Loucy (cell line): ENCODE results near the gene C1QL4.
A peak's percentile ranks its signal among the peaks of the same experiment; 100 is the strongest.

ENCODE experiments used
- H2AFZ ChIP-seq: fragments of 200-600 bp; sonication (generic); 2 replicates; pipeline ENCODE4 v1.6.0; 2016; ENCODE audit warnings: antibody characterized with exemption, mild to moderate bottlenecking, low read length, moderate library complexity
- H3F3A ChIP-seq: fragments of 200-600 bp; 2 replicates; pipeline ENCODE4 v1.6.0; 2016; ENCODE audit warnings: antibody characterized with exemption, low read depth, mild to moderate bottlenecking
- H3K27me3 ChIP-seq: fragments of 200-600 bp; sonication (generic); 2 replicates; pipeline ENCODE4 v1.6.1; 2014; ENCODE audit warnings: low read length, mild to moderate bottlenecking; ENCODE audit not compliant: insufficient read depth, poor library complexity, severe bottlenecking
- H3K36me3 ChIP-seq: fragments of 200-600 bp; sonication (generic); 2 replicates; pipeline ENCODE4 v1.6.1; 2016; ENCODE audit warnings: low read length; ENCODE audit not compliant: insufficient read depth
- H3K4me1 ChIP-seq: fragments of 200-600 bp; sonication (generic); 2 replicates; pipeline ENCODE4 v1.5.1; 2014; ENCODE audit warnings: low read length, mild to moderate bottlenecking; ENCODE audit not compliant: insufficient read depth, poor library complexity, severe bottlenecking
- H3K4me2 ChIP-seq: fragments of 200-600 bp; sonication (generic); 2 replicates; pipeline ENCODE4 v1.6.0; 2014; ENCODE audit warnings: antibody characterized with exemption, low read length, low read depth, mild to moderate bottlenecking; ENCODE audit not compliant: poor library complexity, severe bottlenecking
- H3K4me3 ChIP-seq: fragments of 200-600 bp; sonication (generic); 2 replicates; pipeline ENCODE4 v1.5.1; 2014; ENCODE audit warnings: low read length, mild to moderate bottlenecking, mixed read lengths; ENCODE audit not compliant: poor library complexity, severe bottlenecking
- H3K79me2 ChIP-seq: fragments of 200-600 bp; sonication (generic); 2 replicates; pipeline ENCODE4 v1.6.1; 2014; ENCODE audit warnings: low read length; ENCODE audit not compliant: insufficient read depth
- H3K9ac ChIP-seq: fragments of 200-600 bp; sonication (generic); 2 replicates; pipeline ENCODE4 v1.6.0; 2014; ENCODE audit warnings: mild to moderate bottlenecking, low read depth, low read length, moderate library complexity; ENCODE audit not compliant: poor library complexity, severe bottlenecking
- H3K9me2 ChIP-seq: fragments of 200-600 bp; sonication (generic); replicated peaks from 2 replicates; pipeline ENCODE4 v1.6.1; 2016; ENCODE audit warnings: low read depth, low read length, mixed read lengths
- H3K9me3 ChIP-seq: fragments of 200-600 bp; sonication (generic); 2 replicates; pipeline ENCODE4 v1.6.1; 2014; ENCODE audit warnings: mild to moderate bottlenecking, antibody characterized with exemption, low read length, low read depth; ENCODE audit not compliant: insufficient read depth
- H4K20me1 ChIP-seq: fragments of 200-600 bp; sonication (generic); 2 replicates; pipeline ENCODE4 v1.6.0; 2014; ENCODE audit warnings: antibody characterized with exemption, low read length, mild to moderate bottlenecking; ENCODE audit not compliant: insufficient read depth, poor library complexity, severe bottlenecking
- CTCF ChIP-seq: fragments of 200-600 bp; sonication (generic); conservative IDR thresholded peaks from 2 replicates; pipeline ENCODE4 v1.5.1; 2014; ENCODE audit warnings: mild to moderate bottlenecking, antibody characterized with exemption, low read length
- EZH2phosphoT487 ChIP-seq: fragments of 200-600 bp; IDR thresholded peaks from 2 replicates; pipeline ENCODE4 v1.6.1; 2018; ENCODE audit warnings: antibody characterized with exemption, mild to moderate bottlenecking, moderate library complexity, borderline replicate concordance

Gene C1QL4

GRCh38 chr12:49357103-49357678, 20.2 kb upstream of the C1QL4 start:
- Histone ChIP-seq H3K79me2 (no peaks in the 10 kb centered on the region), H3K9me3 (no peaks in the 10 kb centered on the region), H3F3A (no peaks in the 10 kb centered on the region), H3K4me3 (no peak overlapping the region), H3K36me3 (no peaks in the 10 kb centered on the region), H3K4me1 (no peaks in the 10 kb centered on the region), H3K9me2 (no peaks in the 10 kb centered on the region), H3K9ac (no peak overlapping the region), H4K20me1 (no peaks in the 10 kb centered on the region), H2AFZ (peak overlapping the region; percentile 66; the same call in 1 of the 2 replicates), H3K4me2 (no peak overlapping the region), H3K27me3 (no peaks in the 10 kb centered on the region)
- TF ChIP-seq CTCF (peak; percentile 60), EZH2phosphoT487 (no peak)

DNA sequence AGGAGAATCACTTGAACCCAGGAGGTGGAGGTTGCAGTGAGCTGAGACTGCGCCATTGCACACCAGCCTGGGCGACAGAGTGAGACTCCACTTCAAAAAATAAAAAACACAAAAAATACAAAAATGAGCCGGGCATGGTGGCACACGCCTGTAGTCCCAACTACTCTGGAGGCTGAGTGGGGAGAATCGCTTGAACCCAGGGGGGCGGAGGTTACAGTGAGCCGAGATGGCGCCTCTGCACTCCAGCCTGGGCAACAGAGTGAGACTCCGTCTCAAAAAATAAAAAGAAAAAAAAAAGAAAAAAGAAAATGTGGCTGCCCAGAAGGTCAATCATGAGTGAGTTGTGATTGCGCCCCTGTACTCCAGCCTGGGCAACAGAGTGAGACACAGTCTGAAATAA, 18.9 kb upstream of the C1QL4 start:
- Histone ChIP-seq H2AFZ (no peak overlapping the region), H3K4me2 (no peak overlapping the region), H3K9me2 (no peaks in the 10 kb centered on the region), H3K36me3 (no peaks in the 10 kb centered on the region), H3K9ac (no peak overlapping the region), H3K27me3 (no peaks in the 10 kb centered on the region), H3K4me3 (no peak overlapping the region), H3K9me3 (no peaks in the 10 kb centered on the region), H3K79me2 (no peaks in the 10 kb centered on the region), H3F3A (no peaks in the 10 kb centered on the region), H4K20me1 (no peaks in the 10 kb centered on the region), H3K4me1 (no peaks in the 10 kb centered on the region)
- TF ChIP-seq EZH2phosphoT487, result no peak
- no peak for TF ChIP-seq CTCF

- Histone ChIP-seq H3K4me3 (no peak overlapping the region), H3K4me2 (no peak overlapping the region), H3F3A (no peaks in the 10 kb centered on the region), H4K20me1 (no peaks in the 10 kb centered on the region), H3K4me1 (peaks cover 2% of the 10 kb centered on the region), H3K27me3 (no peaks in the 10 kb centered on the region), H3K9me2 (no peaks in the 10 kb centered on the region), H2AFZ (no peak overlapping the region), H3K9me3 (no peaks in the 10 kb centered on the region), H3K9ac (no peak overlapping the region), H3K79me2 (no peaks in the 10 kb centered on the region), H3K36me3 (no peaks in the 10 kb centered on the region)
- no peak for TF ChIP-seq EZH2phosphoT487
- TF ChIP-seq CTCF, result no peak
Measured at GRCh38 chr12:49352351-49352750, 15.4 kb upstream of the C1QL4 start.
